Dendritic cell treated with granulocyte-macrophage colony-stimulating factor and Interleukin-4, amounts not matched to agents 40 ng/mL and 50 ng/mL, for 4 days (primary cell): Measurements from ENCODE around the gene KRTAP2-3.
"Not testable (repeated sequence)": the region's sequence is repeated elsewhere in the genome, so short reads cannot be mapped to it uniquely, and the experiment has no call there.

Source experiments
- H3K27ac Mint-ChIP-seq: one replicate; pipeline ENCODE4 v1.8.0; 2022; ENCODE audit warnings: mild to moderate bottlenecking, mixed read lengths
- H3K27me3 Mint-ChIP-seq: one replicate; pipeline ENCODE4 v1.8.0; 2022; ENCODE audit warnings: mild to moderate bottlenecking, mixed read lengths
- H3K36me3 Mint-ChIP-seq: one replicate; pipeline ENCODE4 v1.8.0; 2022; ENCODE audit warnings: low read depth, mixed read lengths
- H3K4me1 Mint-ChIP-seq: one replicate; pipeline ENCODE4 v1.8.0; 2022; ENCODE audit warnings: low read depth, mixed read lengths
- H3K4me3 Mint-ChIP-seq: one replicate; pipeline ENCODE4 v1.8.0; 2022; ENCODE audit warnings: mild to moderate bottlenecking, moderate library complexity, mixed read lengths
- H3K9me3 Mint-ChIP-seq: one replicate; pipeline ENCODE4 v1.8.0; 2022; ENCODE audit warnings: mixed read lengths
- intact Hi-C: fragments of 100-400 bp; cut with micrococcal nuclease; formaldehyde crosslinking; loops from one replicate; pipeline ENCODE4 v1.15.0; 2022

Gene KRTAP2-3

GRCh38 chr17:41060052-41060604, at the start of gene KRTAP2-3:
TSS of gene KRTAP2-3 (minus strand) at chr17:41060114. CDS start at chr17:41060050, 64 bp downstream.
- H3K27me3 Mint-ChIP-seq, result peaks cover 33% of the 10 kb centered on the region
- H3K4me3 Mint-ChIP-seq, result no peak within 1 kb of the TSS
- H3K27ac Mint-ChIP-seq, result no peak within 1 kb of the TSS
- H3K9me3 Mint-ChIP-seq, result no peaks in the 10 kb centered on the region
- no peaks in the 10 kb centered on the region for H3K36me3 Mint-ChIP-seq
- intact Hi-C loops, result no loop called here
- H3K4me1 Mint-ChIP-seq, result no peaks in the 10 kb centered on the region

- H3K9me3 Mint-ChIP-seq, H3K27me3 Mint-ChIP-seq, H3K27ac Mint-ChIP-seq, intact Hi-C loops, H3K4me1 Mint-ChIP-seq, H3K4me3 Mint-ChIP-seq, H3K36me3 Mint-ChIP-seq: not testable (repeated sequence)
These were observed 48.9 kb upstream of the KRTAP2-3 start for GRCh38 chr17:41108728-41109386.

- Mint-ChIP-seq H3K36me3 (no peaks in the 10 kb centered on the region), H3K27ac (no peak overlapping the region), H3K4me3 (no peak overlapping the region), H3K27me3 (peaks cover 8% of the 10 kb centered on the region), H3K4me1 (peaks cover 9% of the 10 kb centered on the region), H3K9me3 (peaks cover 9% of the 10 kb centered on the region)
- intact Hi-C loops, result no loop called here
These were observed 48.1 kb upstream of the KRTAP2-3 start for GRCh38 chr17:41107941-41108450.

- H3K4me1 Mint-ChIP-seq, H3K9me3 Mint-ChIP-seq, H3K36me3 Mint-ChIP-seq, intact Hi-C loops, H3K27ac Mint-ChIP-seq, H3K4me3 Mint-ChIP-seq: not testable (repeated sequence)
- H3K27me3 Mint-ChIP-seq, result peaks cover 10% of the 10 kb centered on the region
These were observed 45.4 kb upstream of the KRTAP2-3 start, which contains the start of gene KRTAP4-9 for GRCh38 chr17:41105347-41105746. TSS of gene KRTAP4-9 (plus strand) at chr17:41105389. CDS start at chr17:41105389, 0 bp downstream.

- Mint-ChIP-seq H3K27me3 (peaks cover 12% of the 10 kb centered on the region), H3K4me1 (peaks cover 17% of the 10 kb centered on the region)
- H3K9me3 Mint-ChIP-seq, result not testable (repeated sequence)
These were observed 44.6 kb upstream of the KRTAP2-3 start for GRCh38 chr17:41104386-41105038.

GRCh38 chr17:41103896-41104295, 44.0 kb upstream of the KRTAP2-3 start:
- intact Hi-C loops, result no loop called here
- no peak overlapping the region for H3K4me3 Mint-ChIP-seq
- peaks cover 12% of the 10 kb centered on the region for H3K27me3 Mint-ChIP-seq
- H3K9me3 Mint-ChIP-seq, result no peaks in the 10 kb centered on the region
- no peak overlapping the region for H3K27ac Mint-ChIP-seq
- peaks cover 15% of the 10 kb centered on the region for H3K4me1 Mint-ChIP-seq
- no peaks in the 10 kb centered on the region for H3K36me3 Mint-ChIP-seq

More at GRCh38 chr17:41104386-41105038, 44.6 kb upstream of the KRTAP2-3 start:
- H3K27ac Mint-ChIP-seq, H3K36me3 Mint-ChIP-seq, H3K4me3 Mint-ChIP-seq, intact Hi-C loops: not testable (repeated sequence)

- H3K27me3 Mint-ChIP-seq, result peaks cover 21% of the 10 kb centered on the region
- intact Hi-C loops, result no loop called here
- H3K9me3 Mint-ChIP-seq, result no peaks in the 10 kb centered on the region
- H3K4me3 Mint-ChIP-seq, result no peak within 1 kb of the TSS
- H3K27ac Mint-ChIP-seq, result no peak within 1 kb of the TSS
- peaks cover 8% of the 10 kb centered on the region for H3K4me1 Mint-ChIP-seq
- H3K36me3 Mint-ChIP-seq, result no peaks in the 10 kb centered on the region
These were observed 41.8 kb upstream of the KRTAP2-3 start, which contains the start of gene KRTAP4-16 for GRCh38 chr17:41101586-41102259. TSS of gene KRTAP4-16 (minus strand) at chr17:41102209. CDS start at chr17:41102209, 0 bp downstream.

- H3K4me3 Mint-ChIP-seq, intact Hi-C loops, H3K9me3 Mint-ChIP-seq, H3K36me3 Mint-ChIP-seq, H3K27ac Mint-ChIP-seq, H3K4me1 Mint-ChIP-seq: not testable (repeated sequence)
- H3K27me3 Mint-ChIP-seq, result peaks cover 13% of the 10 kb centered on the region
These were observed 40.0 kb upstream of the KRTAP2-3 start for GRCh38 chr17:41099682-41100480.

- intact Hi-C loops, result no loop called here
- no peak overlapping the region for H3K27ac Mint-ChIP-seq
- no peak overlapping the region for H3K4me3 Mint-ChIP-seq
- peaks cover 8% of the 10 kb centered on the region for H3K4me1 Mint-ChIP-seq
- peaks cover 13% of the 10 kb centered on the region for H3K27me3 Mint-ChIP-seq
- no peaks in the 10 kb centered on the region for H3K36me3 Mint-ChIP-seq
- H3K9me3 Mint-ChIP-seq, result no peaks in the 10 kb centered on the region
These were observed 38.6 kb upstream of the KRTAP2-3 start for GRCh38 chr17:41098481-41098880.

GRCh38 chr17:41098042-41098441, 38.1 kb upstream of the KRTAP2-3 start, which contains the start of gene KRTAP4-8:
TSS of gene KRTAP4-8 (minus strand) at chr17:41098142. CDS start at chr17:41098084, 58 bp downstream.
- intact Hi-C loops, result no loop called here
- no peaks in the 10 kb centered on the region for H3K36me3 Mint-ChIP-seq
- peaks cover 13% of the 10 kb centered on the region for H3K27me3 Mint-ChIP-seq
- H3K4me1 Mint-ChIP-seq, result peaks cover 8% of the 10 kb centered on the region
- H3K9me3 Mint-ChIP-seq, result peaks cover 3% of the 10 kb centered on the region
- H3K4me3 Mint-ChIP-seq, result no peak within 1 kb of the TSS
- H3K27ac Mint-ChIP-seq, result no peak within 1 kb of the TSS

GRCh38 chr17:41096055-41096454, 36.1 kb upstream of the KRTAP2-3 start:
- H3K27me3 Mint-ChIP-seq, result peaks cover 11% of the 10 kb centered on the region
- H3K4me3 Mint-ChIP-seq, result no peak overlapping the region
- H3K36me3 Mint-ChIP-seq, result no peaks in the 10 kb centered on the region
- H3K27ac Mint-ChIP-seq, result no peak overlapping the region
- intact Hi-C loops, result no loop called here
- peaks cover 8% of the 10 kb centered on the region for H3K4me1 Mint-ChIP-seq
- peaks cover 7% of the 10 kb centered on the region for H3K9me3 Mint-ChIP-seq

- H3K4me1 Mint-ChIP-seq, H3K27ac Mint-ChIP-seq, H3K36me3 Mint-ChIP-seq, H3K27me3 Mint-ChIP-seq, intact Hi-C loops, H3K4me3 Mint-ChIP-seq, H3K9me3 Mint-ChIP-seq: not testable (repeated sequence)
These were observed 28.9 kb upstream of the KRTAP2-3 start for GRCh38 chr17:41088760-41089352.
